Endodermal cell (in vitro differentiated cells): ENCODE measurements around the gene CDC42EP3. TPM values are rescaled to one million over a fixed set of nuclear protein-coding genes. Genes with fewer than 3 reads are reported as not detected.

ENCODE experiments used
- DNase-seq: peaks from one replicate; pipeline ENCODE4 v3.0.0-alpha.2; 2017
- H3K27ac ChIP-seq: 2 replicates; pipeline ENCODE4 v1.5.1; 2013; ENCODE audit warnings: mild to moderate bottlenecking, low read depth, low read length, moderate library complexity
- H3K27me3 ChIP-seq: 2 replicates; pipeline ENCODE4 v1.6.1; 2013; ENCODE audit warnings: mild to moderate bottlenecking, low read length, moderate library complexity; ENCODE audit not compliant: insufficient read depth, control insufficient read depth, poor library complexity, severe bottlenecking
- H3K36me3 ChIP-seq: 2 replicates; pipeline ENCODE4 v1.7.0; 2013; ENCODE audit warnings: mild to moderate bottlenecking, low read length, moderate library complexity; ENCODE audit not compliant: control insufficient read depth, insufficient read depth
- H3K4me1 ChIP-seq: one replicate; pipeline ENCODE4 v1.7.0; 2013; ENCODE audit warnings: low read length; ENCODE audit not compliant: control insufficient read depth, insufficient read depth
- H3K4me3 ChIP-seq: 2 replicates; pipeline ENCODE4 v1.5.1; 2013; ENCODE audit warnings: mild to moderate bottlenecking, low read length, moderate library complexity
- H3K9ac ChIP-seq: 2 replicates; pipeline ENCODE4 v1.6.1; 2013; ENCODE audit warnings: mild to moderate bottlenecking, low read length, moderate library complexity; ENCODE audit not compliant: poor library complexity, severe bottlenecking; ENCODE audit errors: extremely low read depth
- H3K9me3 ChIP-seq: 2 replicates; pipeline ENCODE4 v1.6.1; 2013; ENCODE audit warnings: mild to moderate bottlenecking, low read length, moderate library complexity; ENCODE audit not compliant: control insufficient read depth
- H3K27ac Mint-ChIP-seq: 2 replicates; pipeline ENCODE4 v1.8.0; 2020; ENCODE audit warnings: mixed read lengths
- H3K27me3 Mint-ChIP-seq: 2 replicates; pipeline ENCODE4 v1.8.0; 2021; ENCODE audit warnings: mild to moderate bottlenecking, mixed read lengths; ENCODE audit not compliant: insufficient read depth
- H3K36me3 Mint-ChIP-seq: 2 replicates; pipeline ENCODE4 v1.8.0; 2020; ENCODE audit warnings: low read depth, mixed read lengths
- H3K4me1 Mint-ChIP-seq: 2 replicates; pipeline ENCODE4 v1.8.0; 2020; ENCODE audit warnings: mixed read lengths
- H3K4me3 Mint-ChIP-seq: 2 replicates; pipeline ENCODE4 v1.8.0; 2020; ENCODE audit warnings: mild to moderate bottlenecking, moderate library complexity, mixed read lengths
- H3K9me3 Mint-ChIP-seq: 2 replicates; pipeline ENCODE4 v1.8.0; 2020; ENCODE audit warnings: mild to moderate bottlenecking, mixed read lengths
- CTCF ChIP-seq: fragments of 200-600 bp; sonication (generic); conservative IDR thresholded peaks from 2 replicates; pipeline ENCODE4 v1.5.0; 2021; ENCODE audit warnings: antibody characterized with exemption, mild to moderate bottlenecking
- WGBS, 2 experiments: methylation state at CpG; one replicate each; pipeline versions ENCODE4 v1.1.5 to v1.1.7; 2013; ENCODE audit warnings: missing lambda C conversion rate in 2 of 2, mixed read lengths in 1 of 2; ENCODE audit not compliant: insufficient coverage in 1 of 2, insufficient read length in 1 of 2; 5-methylcytosine and 5-hydroxymethylcytosine counted together
- total RNA-seq, 2 donors: library from RNA; stranded (reverse); fragmentation: NEBNext Ultra II Directional in 1 of 2; extraction: Animal tissue kit (Norgen Biotek cat#: 25700) in 1 of 2; gene quantifications; 2 replicates in 1 of 2; 3 replicates in 1 of 2; pipeline ENCODE4 v1.2.1, GENCODE V29; 2021

CDC42EP3 gene
- total RNA-seq, 2 donors from 2014 or later: 26.4 to 30.2 TPM

- Histone ChIP-seq H3K4me1 (peaks cover 23% of the 10 kb centered on the region), H3K36me3 (no peaks in the 10 kb centered on the region), H3K27me3 (peaks cover 46% of the 10 kb centered on the region), H3K9ac (no peak overlapping the region), H3K4me3 (no peak overlapping the region), H3K9me3 (no peaks in the 10 kb centered on the region), H3K27ac (no peak overlapping the region)
- Mint-ChIP-seq H3K4me3 (no peak overlapping the region), H3K27ac (no peak overlapping the region), H3K4me1 (peaks cover 29% of the 10 kb centered on the region), H3K36me3 (no peaks in the 10 kb centered on the region), H3K27me3 (peaks cover 83% of the 10 kb centered on the region), H3K9me3 (no peaks in the 10 kb centered on the region)
- WGBS, 2 experiments: 82 to 86% methylated on average over 4 of the region's 4 CpGs
- DNase-seq: no peak
- TF ChIP-seq CTCF: no peak
Measured at GRCh38 chr2:37684809-37685208, 13.4 kb upstream of the CDC42EP3 start.

DNA sequence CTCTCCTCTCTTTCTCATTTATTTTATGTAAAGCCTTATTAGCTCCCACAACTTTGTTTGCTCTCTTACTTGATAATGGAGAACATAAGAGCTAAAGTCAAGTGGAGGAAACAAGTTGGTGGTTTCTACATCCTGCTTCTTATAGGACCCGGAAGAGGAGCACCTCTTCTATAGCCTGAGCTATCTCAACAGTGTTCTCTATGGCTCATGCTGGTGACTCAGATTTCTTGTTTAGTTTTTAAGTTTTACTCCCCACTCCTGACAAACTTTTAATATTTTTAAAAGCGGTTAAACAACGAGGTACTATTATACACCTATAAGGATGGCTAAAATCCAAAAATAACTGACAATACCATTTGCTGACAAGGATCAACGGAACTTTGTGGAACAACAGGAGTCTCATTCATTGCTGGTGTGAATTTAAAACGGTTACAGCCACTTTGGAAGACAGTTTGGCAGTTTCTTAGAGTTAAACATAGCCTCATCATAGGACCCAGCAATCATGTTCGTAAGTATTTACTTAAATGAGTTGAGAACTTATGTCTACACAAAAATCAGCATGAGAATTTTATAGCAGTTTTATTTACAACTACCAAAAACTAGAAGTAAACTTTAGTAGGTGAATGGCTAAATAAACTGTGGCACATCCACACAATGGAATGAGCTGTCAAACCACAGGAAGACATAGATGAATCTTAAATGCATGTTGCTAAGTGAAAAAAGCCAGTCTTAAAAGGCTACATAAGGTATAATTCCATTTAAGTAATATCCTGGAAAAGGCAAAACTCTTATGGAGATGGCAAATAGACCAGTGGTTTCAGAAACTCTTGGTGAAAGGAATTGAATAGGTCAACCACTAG lies 12.7 kb upstream of the CDC42EP3 start:
- H3K4me1 ChIP-seq: peaks cover 17% of the 10 kb centered on the region
- Mint-ChIP-seq H3K27ac (no peak overlapping the region), H3K4me3 (no peak overlapping the region), H3K4me1 (peaks cover 22% of the 10 kb centered on the region), H3K27me3 (peaks cover 88% of the 10 kb centered on the region), H3K36me3 (no peaks in the 10 kb centered on the region), H3K9me3 (no peaks in the 10 kb centered on the region)
- H3K4me3 ChIP-seq: no peak overlapping the region
- H3K27me3 ChIP-seq: peaks cover 52% of the 10 kb centered on the region
- DNase-seq: no peak
- TF ChIP-seq CTCF: no peak
- no peaks in the 10 kb centered on the region for H3K9me3 ChIP-seq
- H3K27ac ChIP-seq: no peak overlapping the region
- 72 to 77% methylated on average over 5 to 6 of the region's 6 CpGs for WGBS, 2 experiments
- no peak overlapping the region for H3K9ac ChIP-seq
- no peaks in the 10 kb centered on the region for H3K36me3 ChIP-seq

GRCh38 chr2:37683241-37683640 lies 11.8 kb upstream of the CDC42EP3 start:
- H3K27me3 ChIP-seq: peaks cover 52% of the 10 kb centered on the region
- Mint-ChIP-seq H3K4me3 (no peak overlapping the region), H3K27ac (no peak overlapping the region), H3K36me3 (no peaks in the 10 kb centered on the region), H3K4me1 (peaks cover 13% of the 10 kb centered on the region), H3K9me3 (no peaks in the 10 kb centered on the region), H3K27me3 (peaks cover 92% of the 10 kb centered on the region)
- H3K4me1 ChIP-seq: peaks cover 9% of the 10 kb centered on the region
- 92% methylated on average over 3 of the region's 3 CpGs; no CpG with 5 or more reads in 1 of the 2 experiments for WGBS, 2 experiments
- TF ChIP-seq CTCF: no peak
- no peak overlapping the region for H3K4me3 ChIP-seq
- no peak overlapping the region for H3K27ac ChIP-seq
- H3K36me3 ChIP-seq: no peaks in the 10 kb centered on the region
- no peak overlapping the region for H3K9ac ChIP-seq
- H3K9me3 ChIP-seq: no peaks in the 10 kb centered on the region
- DNase-seq: no peak
